Measurements from ENCODE around the gene IFITM5.

IFITM5 gene

GRCh38 chr11:256952-257737, 42.2 kb downstream of the IFITM5 start:
- Mint-ChIP-seq H3K4me3 (no peak overlapping the region), H3K27ac (no peak overlapping the region), H3K36me3 (ENCODE audit: low read depth) (peaks cover 12% of the 10 kb centered on the region), H3K27me3 (ENCODE audit: low read depth) (peaks cover 3% of the 10 kb centered on the region), H3K4me1 (no peaks in the 10 kb centered on the region), H3K9me3 (peaks cover 11% of the 10 kb centered on the region)
- TF ChIP-seq CTCF (IDR thresholded peaks at IDR 0.05; ENCODE audit: unreplicated experiment in 3 of 3), result no peak

DNA sequence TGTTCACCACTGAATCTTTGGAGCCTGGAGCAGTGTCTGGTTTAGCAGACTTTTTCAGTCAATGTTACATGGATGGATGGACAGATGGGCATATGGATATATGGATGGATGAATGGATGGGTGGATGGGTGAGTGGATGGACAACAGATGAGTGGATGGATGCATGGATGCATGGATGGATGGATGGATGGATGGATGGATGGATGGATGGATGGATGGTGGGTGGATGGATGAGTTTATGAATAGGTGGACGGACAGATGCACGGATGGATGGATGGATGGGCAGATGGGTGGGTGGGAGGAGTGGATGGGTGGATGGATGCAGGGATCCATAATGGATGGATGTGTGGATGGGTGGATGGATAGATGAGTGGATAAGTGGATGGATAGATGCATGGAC, 43.5 kb downstream of the IFITM5 start:
- Mint-ChIP-seq H3K36me3 (ENCODE audit: low read depth) (peaks cover 24% of the 10 kb centered on the region), H3K9me3 (peaks cover 2% of the 10 kb centered on the region), H3K27ac (no peak overlapping the region), H3K4me1 (no peaks in the 10 kb centered on the region), H3K4me3 (no peak overlapping the region), H3K27me3 (ENCODE audit: low read depth) (peaks cover 6% of the 10 kb centered on the region)
- TF ChIP-seq CTCF (IDR thresholded peaks at IDR 0.05; ENCODE audit: unreplicated experiment in 3 of 3), result no peak

GRCh38 chr11:255176-255575, 44.1 kb downstream of the IFITM5 start:
- Mint-ChIP-seq H3K27me3 (ENCODE audit: low read depth) (peaks cover 6% of the 10 kb centered on the region), H3K4me3 (no peak overlapping the region), H3K36me3 (ENCODE audit: low read depth) (peaks cover 28% of the 10 kb centered on the region)

GRCh38 chr11:253886-254270, 45.4 kb downstream of the IFITM5 start:
- Mint-ChIP-seq H3K27me3 (ENCODE audit: low read depth) (peaks cover 6% of the 10 kb centered on the region), H3K36me3 (ENCODE audit: low read depth) (peaks cover 39% of the 10 kb centered on the region), H3K9me3 (no peaks in the 10 kb centered on the region), H3K4me3 (no peak overlapping the region), H3K4me1 (no peaks in the 10 kb centered on the region), H3K27ac (no peak overlapping the region)
- TF ChIP-seq CTCF (IDR thresholded peaks at IDR 0.05; ENCODE audit: unreplicated experiment in 3 of 3), result no peak

More at GRCh38 chr11:255176-255575, 44.1 kb downstream of the IFITM5 start:
- Mint-ChIP-seq H3K27ac (no peak overlapping the region), H3K4me1 (no peaks in the 10 kb centered on the region), H3K9me3 (no peaks in the 10 kb centered on the region)
- TF ChIP-seq CTCF (IDR thresholded peaks at IDR 0.05; ENCODE audit: unreplicated experiment in 3 of 3), result no peak

GRCh38 chr11:253160-253885, 46.0 kb downstream of the IFITM5 start:
- peaks cover 45% of the 10 kb centered on the region for H3K36me3 Mint-ChIP-seq (ENCODE audit: low read depth)
- H3K4me3 Mint-ChIP-seq, result no peak overlapping the region
- no peaks in the 10 kb centered on the region for H3K4me1 Mint-ChIP-seq
- no peak overlapping the region for H3K27ac Mint-ChIP-seq
- peaks cover 6% of the 10 kb centered on the region for H3K27me3 Mint-ChIP-seq (ENCODE audit: low read depth)
- H3K9me3 Mint-ChIP-seq, result no peaks in the 10 kb centered on the region
- TF ChIP-seq CTCF (IDR thresholded peaks at IDR 0.05; ENCODE audit: unreplicated experiment in 3 of 3), result no peak
